Activated CD4-positive, alpha-beta T cell treated with anti-CD3 and anti-CD28 coated beads, Interleukin-2, amount 50 U/mL, for 24 hours (primary cell): ENCODE data around the gene IFI44.

Experiments
- DNase-seq, 2 donors: peaks; one replicate each; pipeline ENCODE4 v3.0.0-alpha.2; 2020; ENCODE audit warnings: low read depth in 1 of 2, low spot score in 1 of 2

Gene IFI44

DNA sequence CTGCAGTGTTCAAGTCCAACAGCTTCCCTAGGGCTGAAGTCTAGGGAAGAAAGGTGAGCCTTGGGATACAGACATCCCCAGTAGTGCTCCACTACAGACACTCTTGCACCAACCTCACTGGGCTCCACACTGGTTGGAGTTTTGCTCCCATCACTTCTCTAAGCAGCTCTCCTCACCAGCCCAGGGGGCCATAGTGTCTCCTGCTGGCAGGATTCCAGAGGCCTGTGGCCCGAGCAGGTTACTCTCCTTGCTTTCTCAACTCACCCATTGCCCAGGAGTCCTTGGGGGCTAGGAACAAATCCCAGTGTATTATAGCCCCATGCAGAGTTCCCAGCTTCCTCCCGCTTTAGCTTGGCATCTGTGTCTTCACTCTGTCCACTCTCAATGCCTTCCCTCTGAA is 52.8 kb downstream of the IFI44 start:
- DNase-seq = no peak

DNA sequence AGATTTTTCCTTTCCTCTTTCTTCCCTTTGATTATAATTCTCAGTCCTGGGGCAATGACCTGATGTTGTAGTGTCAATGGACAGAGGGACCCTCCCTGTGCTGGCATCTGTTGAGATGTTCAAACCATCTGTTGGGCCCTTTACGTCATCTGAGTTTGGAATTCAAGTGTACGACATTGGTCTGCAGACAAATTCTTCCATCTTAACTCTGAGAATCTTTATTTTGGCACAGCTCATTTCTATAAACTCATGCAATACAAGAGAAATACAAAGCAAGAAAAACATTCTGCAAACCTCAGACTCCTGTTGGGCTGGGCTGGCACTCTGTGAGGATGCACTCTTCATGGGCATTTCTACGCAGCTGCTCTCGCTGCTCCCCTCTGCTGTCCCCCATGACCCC is 54.2 kb downstream of the IFI44 start:
- DNase-seq = no peak

DNA sequence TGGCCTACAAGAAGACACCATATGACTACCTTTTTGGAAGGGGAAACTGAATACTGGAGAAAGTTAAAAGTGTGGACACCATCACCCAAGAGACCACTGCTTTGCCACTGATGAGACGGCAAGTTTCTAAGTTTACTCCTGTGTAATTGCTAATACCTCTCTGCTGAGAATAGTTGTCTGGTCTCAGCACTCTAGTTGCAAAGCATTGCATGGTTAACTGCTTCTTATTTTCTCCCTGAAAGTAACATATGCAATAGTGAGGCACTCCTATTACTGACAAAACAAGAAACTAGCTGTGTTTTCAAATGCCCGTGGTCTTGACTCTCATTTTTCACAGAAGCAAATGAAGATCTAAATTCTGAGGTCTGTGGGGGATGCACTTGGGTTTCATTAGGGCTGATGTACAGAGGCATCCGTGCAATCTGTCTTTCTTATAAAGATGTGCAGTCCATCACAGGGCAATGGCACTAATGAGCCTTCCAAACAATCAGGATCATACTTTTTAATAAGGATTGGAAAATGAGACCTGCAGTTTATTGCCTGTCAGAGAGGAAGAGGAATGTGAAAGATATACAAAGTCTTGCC is 62.9 kb downstream of the IFI44 start:
- no peak for DNase-seq

DNA sequence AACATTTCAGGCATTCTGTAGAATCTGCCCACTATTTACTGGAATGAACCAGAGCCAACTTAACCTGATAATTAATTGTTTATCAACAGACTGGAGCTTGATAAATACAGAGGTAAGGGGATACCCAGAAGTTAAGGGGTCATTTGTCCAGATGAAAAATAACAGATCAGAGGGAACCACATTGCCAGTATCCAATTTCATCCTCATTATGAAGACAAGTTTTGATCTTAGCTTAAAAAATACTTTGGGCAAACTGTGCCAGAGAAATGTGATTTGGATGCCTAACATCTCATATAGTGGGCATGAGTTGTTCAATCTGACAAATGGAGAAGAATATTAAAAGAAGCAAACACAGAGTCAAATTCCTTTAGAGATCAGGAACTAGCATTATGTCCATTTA is 63.7 kb downstream of the IFI44 start:
- no peak for DNase-seq
